ENCODE data around the gene VTCN1. TPM values are rescaled to one million over a fixed set of nuclear protein-coding genes. Genes with fewer than 3 reads are reported as not detected.

VTCN1 gene
- total and polyA plus RNA-seq, 2 of the 8 experiments (the other 6 are each of a cell fraction or from before 2014, with no cell fraction given): 0.32 TPM; not detected in 1

DNA sequence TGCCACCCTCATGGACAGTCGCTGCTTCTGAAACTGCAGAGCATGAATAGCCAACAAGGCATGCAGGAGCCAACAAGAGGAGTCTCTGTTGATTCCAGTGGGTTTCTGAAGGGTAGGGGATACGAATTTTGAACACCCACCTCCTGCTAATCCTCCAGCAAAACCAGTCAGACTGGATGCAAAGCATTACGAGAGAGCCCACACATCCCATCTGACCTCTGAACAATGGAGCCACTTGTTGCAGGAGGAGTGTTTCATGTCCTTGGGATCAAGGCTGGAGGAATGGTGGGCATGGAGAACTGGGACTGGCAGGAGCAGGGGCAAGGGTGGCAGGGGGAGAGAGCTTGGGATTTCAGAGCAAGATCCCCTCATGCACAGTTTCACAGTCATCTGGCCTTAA, 1.6 kb downstream of the VTCN1 start (continued):
- TF ChIP-seq, protein P1, sequence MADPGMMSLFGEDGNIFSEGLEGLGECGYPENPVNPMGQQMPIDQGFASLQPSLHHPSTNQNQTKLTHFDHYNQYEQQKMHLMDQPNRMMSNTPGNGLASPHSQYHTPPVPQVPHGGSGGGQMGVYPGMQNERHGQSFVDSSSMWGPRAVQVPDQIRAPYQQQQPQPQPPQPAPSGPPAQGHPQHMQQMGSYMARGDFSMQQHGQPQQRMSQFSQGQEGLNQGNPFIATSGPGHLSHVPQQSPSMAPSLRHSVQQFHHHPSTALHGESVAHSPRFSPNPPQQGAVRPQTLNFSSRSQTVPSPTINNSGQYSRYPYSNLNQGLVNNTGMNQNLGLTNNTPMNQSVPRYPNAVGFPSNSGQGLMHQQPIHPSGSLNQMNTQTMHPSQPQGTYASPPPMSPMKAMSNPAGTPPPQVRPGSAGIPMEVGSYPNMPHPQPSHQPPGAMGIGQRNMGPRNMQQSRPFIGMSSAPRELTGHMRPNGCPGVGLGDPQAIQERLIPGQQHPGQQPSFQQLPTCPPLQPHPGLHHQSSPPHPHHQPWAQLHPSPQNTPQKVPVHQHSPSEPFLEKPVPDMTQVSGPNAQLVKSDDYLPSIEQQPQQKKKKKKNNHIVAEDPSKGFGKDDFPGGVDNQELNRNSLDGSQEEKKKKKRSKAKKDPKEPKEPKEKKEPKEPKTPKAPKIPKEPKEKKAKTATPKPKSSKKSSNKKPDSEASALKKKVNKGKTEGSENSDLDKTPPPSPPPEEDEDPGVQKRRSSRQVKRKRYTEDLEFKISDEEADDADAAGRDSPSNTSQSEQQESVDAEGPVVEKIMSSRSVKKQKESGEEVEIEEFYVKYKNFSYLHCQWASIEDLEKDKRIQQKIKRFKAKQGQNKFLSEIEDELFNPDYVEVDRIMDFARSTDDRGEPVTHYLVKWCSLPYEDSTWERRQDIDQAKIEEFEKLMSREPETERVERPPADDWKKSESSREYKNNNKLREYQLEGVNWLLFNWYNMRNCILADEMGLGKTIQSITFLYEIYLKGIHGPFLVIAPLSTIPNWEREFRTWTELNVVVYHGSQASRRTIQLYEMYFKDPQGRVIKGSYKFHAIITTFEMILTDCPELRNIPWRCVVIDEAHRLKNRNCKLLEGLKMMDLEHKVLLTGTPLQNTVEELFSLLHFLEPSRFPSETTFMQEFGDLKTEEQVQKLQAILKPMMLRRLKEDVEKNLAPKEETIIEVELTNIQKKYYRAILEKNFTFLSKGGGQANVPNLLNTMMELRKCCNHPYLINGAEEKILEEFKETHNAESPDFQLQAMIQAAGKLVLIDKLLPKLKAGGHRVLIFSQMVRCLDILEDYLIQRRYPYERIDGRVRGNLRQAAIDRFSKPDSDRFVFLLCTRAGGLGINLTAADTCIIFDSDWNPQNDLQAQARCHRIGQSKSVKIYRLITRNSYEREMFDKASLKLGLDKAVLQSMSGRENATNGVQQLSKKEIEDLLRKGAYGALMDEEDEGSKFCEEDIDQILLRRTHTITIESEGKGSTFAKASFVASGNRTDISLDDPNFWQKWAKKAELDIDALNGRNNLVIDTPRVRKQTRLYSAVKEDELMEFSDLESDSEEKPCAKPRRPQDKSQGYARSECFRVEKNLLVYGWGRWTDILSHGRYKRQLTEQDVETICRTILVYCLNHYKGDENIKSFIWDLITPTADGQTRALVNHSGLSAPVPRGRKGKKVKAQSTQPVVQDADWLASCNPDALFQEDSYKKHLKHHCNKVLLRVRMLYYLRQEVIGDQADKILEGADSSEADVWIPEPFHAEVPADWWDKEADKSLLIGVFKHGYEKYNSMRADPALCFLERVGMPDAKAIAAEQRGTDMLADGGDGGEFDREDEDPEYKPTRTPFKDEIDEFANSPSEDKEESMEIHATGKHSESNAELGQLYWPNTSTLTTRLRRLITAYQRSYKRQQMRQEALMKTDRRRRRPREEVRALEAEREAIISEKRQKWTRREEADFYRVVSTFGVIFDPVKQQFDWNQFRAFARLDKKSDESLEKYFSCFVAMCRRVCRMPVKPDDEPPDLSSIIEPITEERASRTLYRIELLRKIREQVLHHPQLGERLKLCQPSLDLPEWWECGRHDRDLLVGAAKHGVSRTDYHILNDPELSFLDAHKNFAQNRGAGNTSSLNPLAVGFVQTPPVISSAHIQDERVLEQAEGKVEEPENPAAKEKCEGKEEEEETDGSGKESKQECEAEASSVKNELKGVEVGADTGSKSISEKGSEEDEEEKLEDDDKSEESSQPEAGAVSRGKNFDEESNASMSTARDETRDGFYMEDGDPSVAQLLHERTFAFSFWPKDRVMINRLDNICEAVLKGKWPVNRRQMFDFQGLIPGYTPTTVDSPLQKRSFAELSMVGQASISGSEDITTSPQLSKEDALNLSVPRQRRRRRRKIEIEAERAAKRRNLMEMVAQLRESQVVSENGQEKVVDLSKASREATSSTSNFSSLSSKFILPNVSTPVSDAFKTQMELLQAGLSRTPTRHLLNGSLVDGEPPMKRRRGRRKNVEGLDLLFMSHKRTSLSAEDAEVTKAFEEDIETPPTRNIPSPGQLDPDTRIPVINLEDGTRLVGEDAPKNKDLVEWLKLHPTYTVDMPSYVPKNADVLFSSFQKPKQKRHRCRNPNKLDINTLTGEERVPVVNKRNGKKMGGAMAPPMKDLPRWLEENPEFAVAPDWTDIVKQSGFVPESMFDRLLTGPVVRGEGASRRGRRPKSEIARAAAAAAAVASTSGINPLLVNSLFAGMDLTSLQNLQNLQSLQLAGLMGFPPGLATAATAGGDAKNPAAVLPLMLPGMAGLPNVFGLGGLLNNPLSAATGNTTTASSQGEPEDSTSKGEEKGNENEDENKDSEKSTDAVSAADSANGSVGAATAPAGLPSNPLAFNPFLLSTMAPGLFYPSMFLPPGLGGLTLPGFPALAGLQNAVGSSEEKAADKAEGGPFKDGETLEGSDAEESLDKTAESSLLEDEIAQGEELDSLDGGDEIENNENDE (IDR thresholded peaks at IDR 0.05; ENCODE audit: insufficient replicate concordance, low read length): no peak
- TF ChIP-seq RBBP5 (IDR thresholded peaks at IDR 0.05; ENCODE audit: borderline replicate concordance, low read depth, low read length) (no peak), SAP30 (IDR thresholded peaks at IDR 0.05; ENCODE audit: insufficient read depth, insufficient replicate concordance, low read length) (no peak), POLR2AphosphoS5 (IDR thresholded peaks at IDR 0.05; ENCODE audit: low read depth, low read length) (no peak), CEBPB (IDR thresholded peaks at IDR 0.05; ENCODE audit: low read depth, low read length) (no peak), SRF (IDR thresholded peaks at IDR 0.05; ENCODE audit: low read depth, low read length) (no peak), SUZ12 (IDR thresholded peaks at IDR 0.05; ENCODE audit: low read length) (no peak)

All from H1 (cell line).